Upper lobe of right lung (tissue), 1 donor: ENCODE data around the gene CBLC. TPM values are rescaled to one million over a fixed set of nuclear protein-coding genes. Genes with fewer than 3 reads are reported as not detected.
"Not testable (repeated sequence)": the region's sequence is repeated elsewhere in the genome, so short reads cannot be mapped to it uniquely, and the experiment has no call there.

Source experiments
- ATAC-seq: fragments of 200-7000 bp; cut with Tn5 transposase; one replicate; pipeline ENCODE4 v1.9.1; 2020; ENCODE audit warnings: mild to moderate bottlenecking, moderate library complexity
- DNase-seq: peaks from one replicate; pipeline ENCODE4 v3.0.0-alpha.2; 2020
- H3K27ac ChIP-seq: fragments of 200-600 bp; one replicate; pipeline ENCODE4 v1.8.0; 2022
- H3K27me3 ChIP-seq: fragments of 200-600 bp; one replicate; pipeline ENCODE4 v1.8.0; 2022; ENCODE audit warnings: mild to moderate bottlenecking
- H3K36me3 ChIP-seq: fragments of 200-600 bp; one replicate; pipeline ENCODE4 v1.8.0; 2022
- H3K4me1 ChIP-seq: fragments of 200-600 bp; one replicate; pipeline ENCODE4 v1.8.0; 2022
- H3K4me3 ChIP-seq: fragments of 200-600 bp; one replicate; pipeline ENCODE4 v1.8.0; 2022; ENCODE audit warnings: mild to moderate bottlenecking
- H3K9me3 ChIP-seq: fragments of 200-600 bp; one replicate; pipeline ENCODE4 v1.8.0; 2022
- CTCF ChIP-seq: fragments of 200-600 bp; IDR thresholded peaks from one replicate; pipeline ENCODE4 v1.8.0; 2022; ENCODE audit warnings: antibody characterized with exemption
- intact Hi-C: fragments of 100-400 bp; cut with DNase I; formaldehyde crosslinking; loops from one replicate; pipeline ENCODE4 v1.11.0; 2022
- total RNA-seq: library from RNA; stranded (reverse); fragmentation: NEBNext Ultra II Directional; extraction: Animal tissue kit (Norgen Biotek cat#: 25700); gene quantifications from one replicate; pipeline ENCODE4 v1.2.1, GENCODE V29; 2021
- donor health status: DM: no; HTN: yes; CAD: no; lungs with severe emphysema.

CBLC gene
- total RNA-seq, 1 donor from 2014 or later, result 3.2 TPM

- H3K4me1 ChIP-seq, result no peaks in the 10 kb centered on the region
- no peak for TF ChIP-seq CTCF
- no peak overlapping the region for H3K27ac ChIP-seq
- intact Hi-C loops, result loop anchor here (5.0 kb wide), 3 partner anchors 51 to 201 kb away; no protein-coding TSS in a partner anchor
- H3K36me3 ChIP-seq, result no peaks in the 10 kb centered on the region
- H3K4me3 ChIP-seq, result no peak overlapping the region
- DNase-seq, result no peak
- H3K9me3 ChIP-seq, result no peaks in the 10 kb centered on the region
- no peak for ATAC-seq
- H3K27me3 ChIP-seq, result peaks cover 3% of the 10 kb centered on the region
Measured at GRCh38 chr19:44772959-44773358, 4.7 kb upstream of the CBLC start.

GRCh38 chr19:44775676-44776240 lies 1.9 kb upstream of the CBLC start:
- no peak overlapping the region for H3K27ac ChIP-seq
- H3K9me3 ChIP-seq, result no peaks in the 10 kb centered on the region
- H3K36me3 ChIP-seq, result no peaks in the 10 kb centered on the region
- H3K4me3 ChIP-seq, result no peak overlapping the region
- no peak for DNase-seq
- TF ChIP-seq CTCF, result no peak
- peaks cover 4% of the 10 kb centered on the region for H3K27me3 ChIP-seq
- intact Hi-C loops, result no loop called here
- ATAC-seq, result no peak
- no peaks in the 10 kb centered on the region for H3K4me1 ChIP-seq

DNA sequence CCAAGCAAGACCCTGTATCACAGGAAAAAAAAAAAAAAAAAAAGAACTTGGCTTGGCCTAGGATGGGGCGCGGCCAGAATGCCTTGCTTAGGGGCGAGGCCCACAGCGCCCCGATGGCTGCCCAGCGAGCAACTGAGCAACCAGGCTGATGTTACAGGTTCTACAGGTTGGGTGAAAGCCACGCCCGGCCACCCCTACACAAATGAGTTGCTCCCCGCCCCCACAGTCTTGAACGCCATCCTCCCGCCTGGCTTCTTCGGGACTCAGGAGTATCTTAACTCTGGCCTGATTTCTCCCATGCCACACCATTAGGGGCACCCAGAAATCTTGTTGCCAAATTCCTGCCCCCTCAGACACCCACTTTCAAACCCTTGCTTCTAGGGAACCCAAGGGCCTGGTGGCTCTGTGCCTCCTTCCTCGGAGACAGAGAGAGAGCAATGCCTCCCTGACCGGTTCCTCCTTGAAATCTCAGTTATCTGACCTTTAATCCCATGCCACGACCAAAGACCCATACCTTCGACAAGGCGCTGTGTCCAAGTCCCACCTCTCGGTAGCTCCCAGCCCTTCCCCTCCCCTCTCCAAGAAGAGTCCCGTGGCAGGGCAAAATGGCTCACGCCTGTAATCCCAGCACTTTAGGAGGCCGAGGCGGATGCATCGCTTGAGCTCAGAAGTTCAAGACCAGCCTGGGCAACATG lies 1.1 kb upstream of the CBLC start:
- Histone ChIP-seq H3K27ac (no peak overlapping the region), H3K36me3 (no peaks in the 10 kb centered on the region), H3K4me1 (no peaks in the 10 kb centered on the region), H3K9me3 (no peaks in the 10 kb centered on the region), H3K27me3 (peaks cover 4% of the 10 kb centered on the region), H3K4me3 (no peak overlapping the region)
- ATAC-seq (peak; percentile 62), DNase-seq (peak; percentile 80)
- TF ChIP-seq CTCF, result no peak
- intact Hi-C loops, result no loop called here

DNA sequence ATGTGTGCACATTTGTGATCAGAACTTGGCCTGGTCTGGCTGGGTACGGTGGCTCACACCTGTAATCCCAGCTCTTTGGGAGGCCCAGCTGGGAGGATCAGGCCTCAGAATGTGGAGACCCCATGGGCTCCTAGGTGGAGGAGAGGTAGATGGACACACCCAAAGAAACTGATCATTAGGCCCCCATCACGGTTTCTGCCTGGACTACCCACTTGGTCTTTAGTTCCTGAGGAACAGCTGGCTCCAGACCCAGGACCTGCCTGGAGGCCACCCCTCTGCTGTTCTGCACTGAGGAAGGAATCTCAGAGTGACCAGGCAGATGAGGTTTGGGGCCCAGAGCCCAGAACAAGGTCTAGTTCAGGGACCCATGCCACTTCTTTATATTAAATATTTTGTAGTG lies 1.5 kb downstream of the CBLC start:
- Histone ChIP-seq H3K27ac (no peak overlapping the region), H3K36me3 (no peaks in the 10 kb centered on the region), H3K4me1 (peaks cover 1% of the 10 kb centered on the region), H3K4me3 (no peak overlapping the region), H3K9me3 (no peaks in the 10 kb centered on the region), H3K27me3 (peaks cover 4% of the 10 kb centered on the region)
- ATAC-seq, result no peak
- intact Hi-C loops, result no loop called here
- no peak for TF ChIP-seq CTCF
- DNase-seq, result no peak

GRCh38 chr19:44781694-44782093 lies 4.0 kb downstream of the CBLC start:
- H3K9me3 ChIP-seq, intact Hi-C loops, DNase-seq: not testable (repeated sequence)

GRCh38 chr19:44782729-44783128 lies 5.0 kb downstream of the CBLC start:
- intact Hi-C loops, result no loop called here
- DNase-seq, result no peak
- ATAC-seq, result no peak

More at GRCh38 chr19:44781694-44782093, 4.0 kb downstream of the CBLC start:
- not testable (repeated sequence) for H3K27ac ChIP-seq, ATAC-seq, H3K27me3 ChIP-seq, H3K4me1 ChIP-seq, H3K36me3 ChIP-seq, H3K4me3 ChIP-seq

More at GRCh38 chr19:44782729-44783128, 5.0 kb downstream of the CBLC start:
- peaks cover 7% of the 10 kb centered on the region for H3K4me1 ChIP-seq
- no peak overlapping the region for H3K27ac ChIP-seq
- TF ChIP-seq CTCF, result no peak
- H3K9me3 ChIP-seq, result no peaks in the 10 kb centered on the region
- peaks cover 3% of the 10 kb centered on the region for H3K27me3 ChIP-seq
- no peak overlapping the region for H3K4me3 ChIP-seq
- no peaks in the 10 kb centered on the region for H3K36me3 ChIP-seq
